K562 (cell line): ENCODE measurements around the gene S100A7A.

Experiments used
- ARID4B ChIP-seq: sonication (generic); formaldehyde crosslinking; IDR thresholded peaks from 2 replicates; pipeline ENCODE4 v1.8.0; 2022; ENCODE audit warnings: mild to moderate bottlenecking, missing genetic modification reagents
- CBX3 ChIP-seq, 2 experiments: IDR thresholded peaks; 1 replicate in 1 of 2; 2 replicates in 1 of 2; pipeline ENCODE4 v1.6.1; 2012; ENCODE audit warnings: inconsistent platforms in 2 of 2, low read length in 2 of 2, borderline replicate concordance in 1 of 2, control low read depth in 1 of 2
- DPF2 ChIP-seq: fragments of 450-650 bp; IDR thresholded peaks from 2 replicates; pipeline ENCODE4 v1.6.1; 2016
- MEF2D ChIP-seq: conservative IDR thresholded peaks from 2 replicates; pipeline ENCODE4 v1.6.1; 2016; ENCODE audit warnings: low read depth, missing genetic modification characterization, missing compliant biosample characterization
- NFIC ChIP-seq: fragments of 450-650 bp; IDR thresholded peaks from 2 replicates; pipeline ENCODE4 v1.6.1; 2017; ENCODE audit warnings: mild to moderate bottlenecking, inconsistent platforms
- NFYB ChIP-seq: IDR thresholded peaks from 2 replicates; pipeline ENCODE4 v1.6.1; 2011; ENCODE audit warnings: mild to moderate bottlenecking, moderate library complexity; ENCODE audit not compliant: insufficient read length; ENCODE audit errors: extremely low read depth
- PHB2 ChIP-seq: fragments of 450-650 bp; IDR thresholded peaks from 2 replicates; pipeline ENCODE4 v1.6.1; 2017; ENCODE audit warnings: low read depth
- POLR2AphosphoS5 ChIP-seq: IDR thresholded peaks from 2 replicates; pipeline ENCODE4 v1.6.1; 2011; ENCODE audit warnings: mild to moderate bottlenecking, low read depth, low read length, moderate library complexity; ENCODE audit not compliant: control insufficient read depth, insufficient read depth
- RFX5 ChIP-seq: IDR thresholded peaks from 2 replicates; pipeline ENCODE4 v1.6.1; 2011; ENCODE audit warnings: low read depth, mild to moderate bottlenecking, improper control_type of control experiment, low read length
- SMAD1 ChIP-seq: fragments of 150-350 bp; IDR thresholded peaks from 2 replicates; pipeline ENCODE4 v1.6.1; 2014; ENCODE audit warnings: low read length, low read depth; ENCODE audit not compliant: partially characterized antibody
- SMARCA5 ChIP-seq: fragments of 450-650 bp; IDR thresholded peaks from 2 replicates; pipeline ENCODE4 v1.6.1; 2016
- SREBF1 ChIP-seq: fragments of 150-350 bp; IDR thresholded peaks from 2 replicates; pipeline ENCODE4 v1.6.1; 2014; ENCODE audit warnings: antibody characterized with exemption, low read depth, low read length, borderline replicate concordance
- YY1 ChIP-seq, 3 experiments: IDR thresholded peaks; 2 replicates each; pipeline ENCODE4 v1.6.1; 2011; ENCODE audit warnings: low read length in 2 of 3, mild to moderate bottlenecking in 2 of 3, moderate library complexity in 2 of 3, borderline replicate concordance in 1 of 3, control low read depth in 1 of 3, low read depth in 1 of 3; ENCODE audit not compliant: insufficient read depth in 3 of 3, insufficient replicate concordance in 2 of 3, control insufficient read depth in 1 of 3, insufficient read length in 1 of 3; ENCODE audit errors: extremely low read depth in 1 of 3
- TF ChIP-seq, protein P1 (sequence below): fragments of 250-450 bp; sonication (Bioruptor Pico); IDR thresholded peaks from 2 replicates; pipeline ENCODE4 v1.4.0; 2020; ENCODE audit warnings: mild to moderate bottlenecking

- TF ChIP-seq MEF2D, result no peak
- TF ChIP-seq NFIC, result no peak
- TF ChIP-seq DPF2, result no peak
- no peak for TF ChIP-seq NFYB
- TF ChIP-seq YY1 (IDR thresholded peaks at IDR 0.05; ENCODE audit: borderline replicate concordance in 1 of 3, control insufficient read depth in 1 of 3, extremely low read depth in 1 of 3, insufficient read depth in 3 of 3, insufficient read length in 1 of 3, insufficient replicate concordance in 2 of 3, low read depth in 1 of 3, low read length in 2 of 3), result no peak
- TF ChIP-seq POLR2AphosphoS5, result no peak
- no peak for TF ChIP-seq SREBF1
- TF ChIP-seq PHB2, result no peak
- TF ChIP-seq ARID4B (CRISPR knock-in tag), result no peak
- no peak for TF ChIP-seq RFX5
- TF ChIP-seq SMAD1, result no peak
- TF ChIP-seq, protein P1, sequence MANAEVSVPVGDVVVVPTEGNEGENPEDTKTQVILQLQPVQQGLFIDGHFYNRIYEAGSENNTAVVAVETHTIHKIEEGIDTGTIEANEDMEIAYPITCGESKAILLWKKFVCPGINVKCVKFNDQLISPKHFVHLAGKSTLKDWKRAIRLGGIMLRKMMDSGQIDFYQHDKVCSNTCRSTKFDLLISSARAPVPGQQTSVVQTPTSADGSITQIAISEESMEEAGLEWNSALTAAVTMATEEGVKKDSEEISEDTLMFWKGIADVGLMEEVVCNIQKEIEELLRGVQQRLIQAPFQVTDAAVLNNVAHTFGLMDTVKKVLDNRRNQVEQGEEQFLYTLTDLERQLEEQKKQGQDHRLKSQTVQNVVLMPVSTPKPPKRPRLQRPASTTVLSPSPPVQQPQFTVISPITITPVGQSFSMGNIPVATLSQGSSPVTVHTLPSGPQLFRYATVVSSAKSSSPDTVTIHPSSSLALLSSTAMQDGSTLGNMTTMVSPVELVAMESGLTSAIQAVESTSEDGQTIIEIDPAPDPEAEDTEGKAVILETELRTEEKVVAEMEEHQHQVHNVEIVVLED (CRISPR knock-in tag), result no peak
- no peak for TF ChIP-seq CBX3 (IDR thresholded peaks at IDR 0.05; ENCODE audit: borderline replicate concordance in 1 of 2, low read length in 2 of 2)
- no peak for TF ChIP-seq SMARCA5
Observed at GRCh38 chr1:153389973-153390879, 26.1 kb upstream of the S100A7A start.
